ENCODE data around the gene TRIOBP.
"Not testable (repeated sequence)": the region's sequence is repeated elsewhere in the genome, so short reads cannot be mapped to it uniquely, and the experiment has no call there.

Gene TRIOBP
- long read RNA-seq, donor 1, transcript TRIOBP-203 (14 exons, 2,324 nt), result major isoform, 12 of 18 reads
- long read RNA-seq, donor 1, partial matches to known transcripts, result 6 of 18 reads
- long read RNA-seq, donor 1, other reads (novel, unspliced or antisense), result 0 of 18 reads
- long read RNA-seq, donor 2, transcript TRIOBP-203 (14 exons, 2,324 nt), result major isoform, 11 of 26 reads
- long read RNA-seq, donor 2, partial matches to known transcripts, result 12 of 26 reads
- long read RNA-seq, donor 2, other reads (novel, unspliced or antisense), result 0 of 26 reads
- long read RNA-seq, donor 3, transcript TRIOBP-203 (14 exons, 2,324 nt), result major isoform, 11 of 16 reads
- long read RNA-seq, donor 3, partial matches to known transcripts, result 5 of 16 reads
- long read RNA-seq, donor 3, other reads (novel, unspliced or antisense), result 0 of 16 reads
- long read RNA-seq, donor 4, transcript TRIOBP-203 (14 exons, 2,324 nt), result major isoform, 17 of 61 reads
- long read RNA-seq, donor 4, partial matches to known transcripts, result 20 of 61 reads
- long read RNA-seq, donor 4, other reads (novel, unspliced or antisense), result 22 of 61 reads
- long read RNA-seq, donor 5, transcript TRIOBP-203 (14 exons, 2,324 nt), result major isoform, 20 of 47 reads
- long read RNA-seq, donor 5, partial matches to known transcripts, result 27 of 47 reads
- long read RNA-seq, donor 5, other reads (novel, unspliced or antisense), result 0 of 47 reads
- long read RNA-seq, donor 6, transcript TRIOBP-203 (14 exons, 2,324 nt), result major isoform, 17 of 39 reads
- long read RNA-seq, donor 6, partial matches to known transcripts, result 22 of 39 reads
- long read RNA-seq, donor 6, other reads (novel, unspliced or antisense), result 0 of 39 reads
- long read RNA-seq, donor 7, transcript TRIOBP-203 (14 exons, 2,324 nt), result major isoform, 37 of 103 reads
- long read RNA-seq, donor 7, partial matches to known transcripts, result 59 of 103 reads
- long read RNA-seq, donor 7, other reads (novel, unspliced or antisense), result 5 of 103 reads
- long read RNA-seq, donor 8, transcript TRIOBP-203 (14 exons, 2,324 nt), result major isoform, 18 of 37 reads
- long read RNA-seq, donor 8, partial matches to known transcripts, result 18 of 37 reads
- long read RNA-seq, donor 8, other reads (novel, unspliced or antisense), result 0 of 37 reads

- peak; percentile 81 for DNase-seq
Measured at GRCh38 chr22:37696657-37697537, at the start of gene TRIOBP. Gene TRIOBP, plus strand, starts transcription at chr22:37697048. Its CDS starts 4,318 bp downstream, at chr22:37701366.

DNA sequence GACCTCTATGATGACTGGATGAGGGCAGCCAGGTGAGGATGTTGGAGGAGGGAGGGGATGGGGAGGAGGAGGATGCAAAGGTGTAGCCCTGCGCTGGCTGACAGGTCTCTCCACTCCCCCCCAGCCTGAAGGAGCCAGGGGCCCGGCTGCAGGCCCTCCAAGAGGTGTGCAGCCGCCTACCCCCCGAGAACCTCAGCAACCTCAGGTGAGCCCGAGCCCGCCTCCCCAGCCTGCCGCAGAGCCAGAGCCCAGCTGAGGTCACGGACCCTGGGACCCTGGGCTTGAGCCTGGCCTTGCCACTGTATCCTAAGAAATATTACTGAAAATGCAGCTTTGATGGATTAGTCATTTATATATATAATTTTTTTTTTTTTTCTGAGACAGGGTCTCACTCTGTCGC is 49.5 kb upstream of the TRIOBP start:
- DNase-seq, result no peak

DNA sequence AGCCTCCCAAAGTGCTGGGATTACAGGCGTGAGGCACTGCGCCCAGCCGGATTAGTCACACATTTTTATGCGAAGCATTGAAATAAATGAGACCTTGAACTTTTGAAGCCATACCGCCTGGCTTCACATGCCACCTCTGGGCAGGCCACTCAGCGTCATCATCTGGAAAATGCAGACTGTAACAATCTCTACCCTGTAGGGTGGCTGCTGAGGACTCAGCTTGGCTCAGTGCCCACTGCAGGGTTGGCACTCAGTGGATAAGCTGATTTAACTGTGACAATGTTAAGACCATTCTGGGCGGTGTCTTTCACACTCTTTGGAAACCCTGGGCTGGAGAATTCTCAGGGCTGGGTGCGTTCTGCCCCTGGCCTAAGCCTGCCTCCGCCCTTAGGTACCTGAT is 48.9 kb upstream of the TRIOBP start:
- no peak for DNase-seq

DNA sequence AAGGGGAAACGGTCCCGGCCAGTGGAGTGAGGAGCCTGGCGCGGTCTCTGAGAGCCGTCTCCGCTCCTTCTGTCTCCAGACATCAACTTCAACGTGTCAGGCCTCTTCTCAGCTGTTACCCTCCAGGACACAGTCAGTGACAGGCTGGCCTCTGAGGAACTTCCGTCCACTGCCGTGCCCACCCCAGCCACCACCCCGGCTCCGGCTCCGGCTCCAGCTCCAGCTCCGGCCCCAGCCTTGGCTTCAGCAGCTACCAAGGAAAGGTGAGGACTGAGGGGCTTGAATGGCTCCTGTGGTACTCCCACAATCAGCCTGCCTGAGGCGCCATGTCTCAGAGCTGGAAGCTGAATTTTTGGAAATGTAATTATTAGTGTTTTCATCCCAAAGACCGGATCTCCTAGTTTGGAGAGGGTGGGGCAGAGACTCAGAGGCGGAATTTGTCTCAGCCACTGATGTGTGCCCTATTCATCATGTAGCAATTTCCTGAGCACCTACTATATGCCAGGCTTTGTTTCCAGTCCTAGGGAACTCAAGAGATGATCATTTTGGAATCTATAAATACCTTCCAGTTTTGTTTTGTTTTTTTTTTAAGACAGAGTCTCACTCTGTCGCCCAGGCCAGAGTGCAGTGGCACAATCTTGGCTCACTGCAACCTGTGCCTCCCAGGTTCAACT is 46.2 kb upstream of the TRIOBP start:
- no peak for DNase-seq

GRCh38 chr22:37654563-37655251 is 42.1 kb upstream of the TRIOBP start:
- no peak for DNase-seq

DNA sequence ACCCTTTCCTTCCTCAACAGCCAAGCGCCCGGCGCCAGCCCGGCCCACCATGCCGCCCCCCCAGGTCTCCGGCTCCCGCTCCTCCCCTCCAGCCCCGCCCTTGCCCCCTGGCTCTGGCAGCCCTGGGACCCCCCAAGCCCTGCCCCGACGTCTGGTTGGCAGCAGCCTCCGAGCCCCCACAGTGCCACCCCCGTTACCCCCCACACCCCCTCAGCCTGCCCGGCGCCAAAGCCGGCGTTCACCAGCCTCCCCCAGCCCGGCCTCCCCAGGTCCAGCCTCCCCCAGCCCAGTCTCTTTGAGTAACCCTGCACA is 41.6 kb upstream of the TRIOBP start:
- DNase-seq, result no peak

GRCh38 chr22:37656583-37656982 is 40.3 kb upstream of the TRIOBP start:
- not testable (repeated sequence) for DNase-seq

GRCh38 chr22:37657590-37658132 is 39.2 kb upstream of the TRIOBP start:
- DNase-seq, result no peak

DNA sequence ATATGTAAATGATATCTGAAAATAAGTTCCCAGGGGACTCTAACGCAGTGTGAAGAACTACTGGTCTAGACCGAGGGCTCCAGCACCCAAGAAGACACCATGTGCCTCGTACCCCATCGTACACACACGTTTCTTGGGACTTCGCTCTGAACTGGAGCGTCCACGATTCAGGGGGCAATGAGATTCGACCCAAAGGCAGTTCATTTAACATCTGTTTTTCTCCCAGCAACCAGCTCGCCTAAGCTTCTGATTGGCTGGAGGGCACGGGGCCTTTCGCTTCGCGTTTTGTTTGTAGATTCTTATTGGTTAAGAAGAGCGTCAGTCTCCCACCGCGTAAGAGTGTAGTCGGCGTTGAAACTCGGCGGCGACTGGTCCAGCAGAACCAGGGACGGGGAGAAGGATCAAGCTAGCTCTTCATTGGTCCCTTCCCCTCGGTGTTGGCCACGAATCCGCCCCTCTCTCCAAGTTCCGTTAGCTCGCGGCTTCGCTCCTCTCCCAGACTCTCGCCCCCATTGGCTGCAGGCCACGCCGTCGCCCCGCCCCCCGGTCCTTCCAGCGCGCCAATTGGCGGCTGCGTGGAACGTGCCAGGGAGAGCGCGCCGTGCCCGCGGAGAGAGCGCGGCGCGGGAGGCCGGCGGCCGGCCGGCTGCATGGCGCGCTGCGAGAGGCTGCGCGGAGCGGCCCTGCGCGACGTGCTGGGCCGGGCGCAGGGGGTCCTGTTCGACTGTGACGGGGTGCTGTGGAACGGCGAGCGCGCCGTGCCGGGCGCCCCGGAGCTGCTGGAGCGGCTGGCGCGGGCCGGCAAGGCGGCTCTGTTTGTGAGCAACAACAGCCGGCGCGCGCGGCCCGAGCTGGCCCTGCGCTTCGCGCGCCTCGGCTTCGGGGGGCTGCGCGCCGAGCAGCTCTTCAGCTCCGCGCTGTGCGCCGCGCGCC is 38.4 kb upstream of the TRIOBP start, which contains the start of gene PDXP:
Gene PDXP, plus strand, starts transcription at position 591 of the 933 bp plus-strand sequence. Its CDS starts 60 bp downstream, at position 651.
- peak; percentile 90 for DNase-seq

GRCh38 chr22:37659066-37659896 is 37.6 kb upstream of the TRIOBP start:
- peak; percentile 54 for DNase-seq

GRCh38 chr22:37659897-37660708 is 36.7 kb upstream of the TRIOBP start:
- no peak for DNase-seq

- DNase-seq, result no peak
Measured at GRCh38 chr22:37660709-37661045, 36.2 kb upstream of the TRIOBP start.

DNA sequence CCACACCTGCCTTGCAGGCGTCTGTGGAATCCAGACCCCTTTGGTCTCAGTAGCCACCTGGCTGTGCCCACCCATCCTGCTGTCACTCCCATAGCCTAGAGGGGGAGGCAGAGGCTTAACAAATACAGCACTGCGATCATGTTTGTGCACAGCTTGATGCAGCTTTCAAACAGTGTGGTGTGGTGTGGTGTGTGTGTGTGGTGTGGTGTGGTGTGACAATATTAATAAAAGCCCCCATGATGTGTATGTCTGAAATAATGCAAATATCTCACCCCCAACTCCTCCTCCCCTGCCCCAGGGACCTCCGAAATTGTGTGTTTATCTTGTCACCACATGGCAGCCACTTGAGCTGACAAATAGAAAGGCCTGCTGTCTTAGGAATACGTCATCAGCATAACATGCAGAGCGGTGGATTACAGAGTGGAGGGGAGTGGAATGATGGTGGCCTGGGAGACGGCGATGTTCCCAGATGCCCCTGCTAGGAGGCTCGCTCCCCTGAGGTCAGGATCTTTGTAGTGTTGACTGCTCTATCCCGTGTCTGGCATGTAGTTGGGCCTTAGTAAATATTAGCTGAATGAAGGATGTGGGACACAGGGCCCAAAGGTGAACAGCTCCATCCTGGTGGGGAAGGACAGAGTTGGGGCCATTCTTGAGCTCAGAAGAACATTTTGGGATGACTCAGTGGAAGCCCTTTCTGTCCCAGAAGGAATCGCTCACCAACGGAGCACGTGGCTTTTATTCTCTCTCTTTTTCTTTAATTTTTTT is 35.5 kb upstream of the TRIOBP start:
- peak; percentile 61 for DNase-seq

GRCh38 chr22:37662039-37662438 is 34.8 kb upstream of the TRIOBP start:
- no peak for DNase-seq

DNA sequence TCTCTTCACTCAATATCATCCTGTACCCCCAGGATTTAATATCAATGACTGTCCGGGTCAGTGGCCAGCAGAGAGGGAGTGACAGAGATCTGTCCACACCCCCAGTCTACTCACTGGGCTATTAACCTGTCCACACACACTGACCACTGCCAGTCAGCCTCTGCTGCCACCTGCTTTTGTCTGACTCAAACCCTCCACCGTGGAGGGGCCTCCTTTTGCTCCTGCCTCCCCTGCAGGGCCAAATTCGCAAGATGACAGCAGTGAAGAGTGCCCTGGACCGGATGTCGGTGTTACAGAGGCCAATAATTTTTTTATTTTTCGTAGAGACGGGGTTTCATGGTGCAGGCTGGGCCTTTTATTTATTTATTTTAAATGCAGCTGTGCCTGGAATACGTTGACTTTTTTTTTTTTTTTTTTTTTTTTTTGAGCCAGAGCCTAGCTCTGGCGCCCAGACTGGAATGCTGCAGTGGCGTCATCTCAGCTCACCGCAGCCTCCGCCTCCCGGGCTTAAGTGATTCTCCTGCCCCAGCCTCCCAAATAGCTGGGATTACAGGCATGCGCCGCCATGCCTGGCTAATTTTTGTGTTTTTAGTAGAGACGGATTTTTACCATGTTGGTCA is 33.2 kb upstream of the TRIOBP start:
- no peak for DNase-seq

Data from right kidney (tissue), 9 donors.